PC-3 (cell line): ENCODE measurements around the gene TTC1. TPM values are rescaled to one million over a fixed set of nuclear protein-coding genes. Genes with fewer than 3 reads are reported as not detected.
A peak's percentile ranks its signal among the peaks of the same experiment; 100 is the strongest.
"Not testable (repeated sequence)": the region's sequence is repeated elsewhere in the genome, so short reads cannot be mapped to it uniquely, and the experiment has no call there.

Source experiments
- ATAC-seq: fragments of 200-7000 bp; cut with Tn5 transposase; 2 replicates; pipeline ENCODE4 v1.9.1; 2020; ENCODE audit warnings: mild to moderate bottlenecking, moderate library complexity
- BruUV-seq: library from RNA; stranded (reverse); fragments of 400-500 nt; replicated peaks from 2 replicates; lab custom pipeline; 2021; lab: Mats Ljungman, UMichigan
- CTCF ChIA-PET: fragments of 300-600 bp; sonication (Branson Sonifier 250); formaldehyde crosslinking; loops from one replicate; lab custom pipeline; 2022; ENCODE audit warnings: antibody characterized with exemption; lab: Charles Lee
- POLR2A ChIA-PET: fragments of 300-600 bp; sonication (Branson Sonifier 250); formaldehyde crosslinking; loops from one replicate; lab custom pipeline; 2022; ENCODE audit warnings: antibody characterized with exemption; ENCODE audit not compliant: unreplicated experiment; lab: Charles Lee
- DNase-seq: peaks from one replicate; pipeline ENCODE4 v3.0.0-alpha.2; 2015
- H2AFZ ChIP-seq: fragments of 300-600 bp; sonication (generic); 2 replicates; pipeline ENCODE4 v1.6.0; 2016; ENCODE audit warnings: antibody characterized with exemption, low read length
- H3F3A ChIP-seq: fragments of 300-600 bp; sonication (generic); one replicate; pipeline ENCODE4 v1.6.0; 2017; ENCODE audit warnings: antibody characterized with exemption, low read length, control low read depth, mild to moderate bottlenecking; ENCODE audit not compliant: unreplicated experiment
- H3K27ac ChIP-seq: fragments of 300-600 bp; sonication (generic); 2 replicates; pipeline ENCODE4 v1.5.1; 2016; ENCODE audit warnings: mild to moderate bottlenecking, low read length
- H3K27me3 ChIP-seq: fragments of 300-600 bp; sonication (generic); 2 replicates; pipeline ENCODE4 v1.6.1; 2016; ENCODE audit warnings: low read length, mixed read lengths
- H3K36me3 ChIP-seq: fragments of 300-600 bp; sonication (generic); 2 replicates; pipeline ENCODE4 v1.6.1; 2016; ENCODE audit warnings: low read depth, mixed run types, low read length, mixed read lengths
- H3K4me1 ChIP-seq: fragments of 300-600 bp; sonication (generic); 2 replicates; pipeline ENCODE4 v1.5.1; 2016; ENCODE audit warnings: low read length; ENCODE audit not compliant: insufficient read depth
- H3K4me2 ChIP-seq: fragments of 300-600 bp; sonication (generic); 2 replicates; pipeline ENCODE4 v1.6.0; 2016; ENCODE audit warnings: low read length
- H3K4me3 ChIP-seq: fragments of 300-600 bp; sonication (generic); 2 replicates; pipeline ENCODE4 v1.5.1; 2016; ENCODE audit warnings: mild to moderate bottlenecking, low read length, mixed read lengths
- H3K79me2 ChIP-seq: fragments of 300-600 bp; sonication (generic); 2 replicates; pipeline ENCODE4 v1.6.1; 2017; ENCODE audit warnings: low read length, mixed read lengths
- H3K9ac ChIP-seq: fragments of 300-600 bp; sonication (generic); 2 replicates; pipeline ENCODE4 v1.6.0; 2016; ENCODE audit warnings: mild to moderate bottlenecking, low read length
- H3K9me2 ChIP-seq: fragments of 300-600 bp; sonication (generic); replicated peaks from 2 replicates; pipeline ENCODE4 v1.6.1; 2016; ENCODE audit warnings: mixed run types, low read length, mixed read lengths
- H3K9me3 ChIP-seq: fragments of 300-600 bp; sonication (generic); 2 replicates; pipeline ENCODE4 v1.6.1; 2016; ENCODE audit warnings: low read length, mixed read lengths
- H4K20me1 ChIP-seq: fragments of 300-600 bp; sonication (generic); 2 replicates; pipeline ENCODE4 v1.6.1; 2016; ENCODE audit warnings: low read length, mixed read lengths
- CTCF ChIP-seq: fragments of 300-600 bp; sonication (generic); conservative IDR thresholded peaks from 2 replicates; pipeline ENCODE4 v1.5.1; 2017; ENCODE audit warnings: antibody characterized with exemption, low read depth, mild to moderate bottlenecking, low read length
- EZH2 ChIP-seq: fragments of 300-600 bp; sonication (generic); IDR thresholded peaks from one replicate; pipeline ENCODE4 v1.6.1; 2017; ENCODE audit warnings: antibody characterized with exemption, mild to moderate bottlenecking, low read length; ENCODE audit not compliant: unreplicated experiment
- EZH2phosphoT487 ChIP-seq: fragments of 300-600 bp; sonication (generic); IDR thresholded peaks from 2 replicates; pipeline ENCODE4 v1.6.1; 2018; ENCODE audit warnings: mild to moderate bottlenecking, antibody characterized with exemption, low read length, borderline replicate concordance
- intact Hi-C: fragments of 100-400 bp; cut with micrococcal nuclease; formaldehyde crosslinking; loops from 2 replicates; pipeline ENCODE4 v1.9.0; 2023
- total RNA-seq: library from RNA; depleted of rRNA; stranded (reverse); fragments of >200 nt; gene quantifications from 2 replicates; pipeline ENCODE4 v1.2.3, GENCODE V29; 2014

TTC1 gene
- total RNA-seq, 1 experiment from 2014 or later: 61.4 TPM

GRCh38 chr5:160007514-160007913 lies 1.4 kb upstream of the TTC1 start:
- Histone ChIP-seq H3K9me2 (no peaks in the 10 kb centered on the region), H3K9ac (no peak overlapping the region), H4K20me1 (peaks cover 16% of the 10 kb centered on the region), H3K27ac (no peak overlapping the region), H3F3A (no peaks in the 10 kb centered on the region), H3K4me3 (no peak overlapping the region), H3K36me3 (peaks cover 15% of the 10 kb centered on the region), H3K27me3 (no peaks in the 10 kb centered on the region), H3K4me1 (peaks cover 19% of the 10 kb centered on the region), H2AFZ (no peak overlapping the region), H3K4me2 (no peak overlapping the region), H3K79me2 (peaks cover 36% of the 10 kb centered on the region), H3K9me3 (no peaks in the 10 kb centered on the region)
- DNase-seq (no peak), ATAC-seq (no peak)
- POLR2A ChIA-PET: interaction anchor here (0.7 kb wide), 1 partner anchor 304 kb away, joined by 24 read pairs; no protein-coding TSS in a partner anchor
- intact Hi-C loops: no loop called here
- CTCF ChIA-PET: no interaction called here
- TF ChIP-seq EZH2: no peak
- no peak for TF ChIP-seq EZH2phosphoT487
- TF ChIP-seq CTCF: no peak
- BruUV-seq: no TSS peak

GRCh38 chr5:160008529-160008876 lies 436 bp upstream of the TTC1 start:
- DNase-seq, H3K9ac ChIP-seq, intact Hi-C loops, H3K27me3 ChIP-seq, ATAC-seq, H3K27ac ChIP-seq, H3K9me3 ChIP-seq, H3F3A ChIP-seq, BruUV-seq, H3K9me2 ChIP-seq: not testable (repeated sequence)
- Histone ChIP-seq H3K4me3 (peak overlapping the region; percentile 26; the same call in 1 of the 2 replicates), H3K79me2 (peaks cover 44% of the 10 kb centered on the region), H2AFZ (peak overlapping the region; percentile 92), H3K4me1 (peaks cover 19% of the 10 kb centered on the region), H3K36me3 (peaks cover 23% of the 10 kb centered on the region), H4K20me1 (peaks cover 16% of the 10 kb centered on the region), H3K4me2 (peak overlapping the region; percentile 47)
- ChIA-PET CTCF (interaction anchor here (2.2 kb wide), 1 partner anchor 13 kb away, joined by 5 read pairs; no protein-coding TSS in a partner anchor), POLR2A (interaction anchor here (1.1 kb wide), 1 partner anchor 8 kb away, joined by 3 read pairs; no protein-coding TSS in a partner anchor)

- no peaks in the 10 kb centered on the region for H3F3A ChIP-seq
- no peak overlapping the region for H3K27ac ChIP-seq
- intact Hi-C loops: loop anchor here (1.0 kb wide), 1 partner anchor 110 kb away; the partner anchor contains the start of gene PWWP2A
- POLR2A ChIA-PET: interaction anchor here (1.1 kb wide), 1 partner anchor 9 kb away, joined by 3 read pairs; no protein-coding TSS in a partner anchor
- TF ChIP-seq EZH2phosphoT487 (no peak), CTCF (no peak), EZH2 (no peak)
- H3K79me2 ChIP-seq: peaks cover 44% of the 10 kb centered on the region
- H3K9me2 ChIP-seq: no peaks in the 10 kb centered on the region
- peak overlapping the region; percentile 79 for H2AFZ ChIP-seq
- no peaks in the 10 kb centered on the region for H3K27me3 ChIP-seq
- H3K9ac ChIP-seq: peak overlapping the region; percentile 83
- CTCF ChIA-PET: interaction anchor here (2.2 kb wide), 1 partner anchor 12 kb away, joined by 5 read pairs; no protein-coding TSS in a partner anchor
- H3K4me1 ChIP-seq: peaks cover 19% of the 10 kb centered on the region
- peaks cover 23% of the 10 kb centered on the region for H3K36me3 ChIP-seq
- DNase-seq (no peak), ATAC-seq (peak; percentile 12)
- peaks cover 16% of the 10 kb centered on the region for H4K20me1 ChIP-seq
- H3K4me3 ChIP-seq: peak overlapping the region; percentile 86
- no peaks in the 10 kb centered on the region for H3K9me3 ChIP-seq
- BruUV-seq: no TSS peak
- H3K4me2 ChIP-seq: peak overlapping the region; percentile 94
These were observed 651 bp downstream of the TTC1 start for GRCh38 chr5:160009591-160009989.
